ENCODE measurements around the gene PFAS.

DNA sequence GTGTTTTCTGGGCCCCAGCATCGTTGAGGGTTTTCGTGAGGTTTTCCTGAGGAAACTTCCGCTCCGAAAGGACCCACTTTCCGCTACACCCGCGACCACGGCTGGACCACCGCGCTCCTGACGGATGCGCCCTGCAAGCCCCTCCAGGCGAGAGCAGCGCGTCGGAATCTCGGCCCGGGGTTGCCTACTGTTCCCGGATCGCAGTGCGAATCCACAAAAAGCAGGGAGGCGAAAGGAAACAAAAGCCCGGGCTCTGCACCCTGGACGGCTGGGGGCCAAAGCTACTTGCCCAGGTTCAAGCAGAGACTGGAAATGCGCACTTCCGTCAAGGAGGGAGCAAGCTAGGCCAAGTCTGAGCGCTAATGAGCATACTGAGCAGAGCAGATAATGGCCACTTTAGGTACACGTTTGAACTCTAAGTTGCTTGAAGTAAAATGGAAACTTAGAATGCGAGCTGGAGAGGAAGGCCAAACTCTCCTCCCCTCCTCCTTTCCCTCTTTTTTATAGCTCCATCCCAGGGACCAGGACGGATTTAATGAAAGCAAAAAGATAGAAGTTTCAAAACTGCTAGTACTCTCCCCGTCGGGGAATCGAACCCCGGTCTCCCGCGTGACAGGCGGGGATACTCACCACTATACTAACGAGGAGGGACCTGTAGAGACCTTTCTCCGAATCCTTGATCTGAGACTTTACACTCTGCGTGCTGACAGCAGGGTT, 27.3 kb upstream of the PFAS start:
- TF ChIP-seq, protein P1, sequence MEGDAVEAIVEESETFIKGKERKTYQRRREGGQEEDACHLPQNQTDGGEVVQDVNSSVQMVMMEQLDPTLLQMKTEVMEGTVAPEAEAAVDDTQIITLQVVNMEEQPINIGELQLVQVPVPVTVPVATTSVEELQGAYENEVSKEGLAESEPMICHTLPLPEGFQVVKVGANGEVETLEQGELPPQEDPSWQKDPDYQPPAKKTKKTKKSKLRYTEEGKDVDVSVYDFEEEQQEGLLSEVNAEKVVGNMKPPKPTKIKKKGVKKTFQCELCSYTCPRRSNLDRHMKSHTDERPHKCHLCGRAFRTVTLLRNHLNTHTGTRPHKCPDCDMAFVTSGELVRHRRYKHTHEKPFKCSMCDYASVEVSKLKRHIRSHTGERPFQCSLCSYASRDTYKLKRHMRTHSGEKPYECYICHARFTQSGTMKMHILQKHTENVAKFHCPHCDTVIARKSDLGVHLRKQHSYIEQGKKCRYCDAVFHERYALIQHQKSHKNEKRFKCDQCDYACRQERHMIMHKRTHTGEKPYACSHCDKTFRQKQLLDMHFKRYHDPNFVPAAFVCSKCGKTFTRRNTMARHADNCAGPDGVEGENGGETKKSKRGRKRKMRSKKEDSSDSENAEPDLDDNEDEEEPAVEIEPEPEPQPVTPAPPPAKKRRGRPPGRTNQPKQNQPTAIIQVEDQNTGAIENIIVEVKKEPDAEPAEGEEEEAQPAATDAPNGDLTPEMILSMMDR (IDR thresholded peaks at IDR 0.05; ENCODE audit: insufficient read depth, low read length): no peak
- TF ChIP-seq POLR2AphosphoS5 (IDR thresholded peaks at IDR 0.05; ENCODE audit: low read depth) (no peak), REST (IDR thresholded peaks at IDR 0.05; ENCODE audit: insufficient replicate concordance, low read depth) (no peak)
